ENCODE measurements around the gene PTPRF. TPM values are rescaled to one million over a fixed set of nuclear protein-coding genes. Genes with fewer than 3 reads are reported as not detected.

Gene PTPRF
- total RNA-seq, 2 donors from 2014 or later = 203 to 250 TPM

DNA sequence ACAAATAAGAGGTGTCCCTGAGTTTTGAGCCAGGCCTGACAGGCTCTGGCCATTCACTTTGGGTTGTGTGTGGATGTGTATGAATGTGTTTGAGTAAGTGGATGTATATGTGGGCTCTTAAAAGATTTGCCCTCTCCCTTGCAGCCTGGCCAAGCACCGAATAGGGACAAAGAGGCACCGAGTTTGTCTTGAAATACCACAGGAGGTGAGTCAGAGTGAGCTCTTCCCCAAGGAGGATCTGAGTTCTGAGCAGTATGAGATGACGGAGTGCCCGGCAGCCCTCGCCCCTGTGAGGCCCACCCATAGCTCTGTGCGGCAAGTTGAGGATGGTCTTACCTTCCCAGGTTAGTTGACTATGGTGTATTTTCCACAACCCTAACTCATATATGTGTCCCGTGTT lies 138.3 kb downstream of the PTPRF start:
- no peak overlapping the region for H3K4me3 ChIP-seq (ENCODE audit: low read length)
- Mint-ChIP-seq H3K27ac (peak overlapping the region; percentile 14), H3K27me3 (ENCODE audit: insufficient read depth) (no peaks in the 10 kb centered on the region), H3K4me3 (no peak overlapping the region), H3K36me3 (ENCODE audit: low read depth) (peaks cover 89% of the 10 kb centered on the region), H3K4me1 (no peaks in the 10 kb centered on the region), H3K9me3 (no peaks in the 10 kb centered on the region)
- H3K9me3 ChIP-seq (ENCODE audit: control insufficient read depth, low read length) = no peaks in the 10 kb centered on the region
- TF ChIP-seq, protein P1, sequence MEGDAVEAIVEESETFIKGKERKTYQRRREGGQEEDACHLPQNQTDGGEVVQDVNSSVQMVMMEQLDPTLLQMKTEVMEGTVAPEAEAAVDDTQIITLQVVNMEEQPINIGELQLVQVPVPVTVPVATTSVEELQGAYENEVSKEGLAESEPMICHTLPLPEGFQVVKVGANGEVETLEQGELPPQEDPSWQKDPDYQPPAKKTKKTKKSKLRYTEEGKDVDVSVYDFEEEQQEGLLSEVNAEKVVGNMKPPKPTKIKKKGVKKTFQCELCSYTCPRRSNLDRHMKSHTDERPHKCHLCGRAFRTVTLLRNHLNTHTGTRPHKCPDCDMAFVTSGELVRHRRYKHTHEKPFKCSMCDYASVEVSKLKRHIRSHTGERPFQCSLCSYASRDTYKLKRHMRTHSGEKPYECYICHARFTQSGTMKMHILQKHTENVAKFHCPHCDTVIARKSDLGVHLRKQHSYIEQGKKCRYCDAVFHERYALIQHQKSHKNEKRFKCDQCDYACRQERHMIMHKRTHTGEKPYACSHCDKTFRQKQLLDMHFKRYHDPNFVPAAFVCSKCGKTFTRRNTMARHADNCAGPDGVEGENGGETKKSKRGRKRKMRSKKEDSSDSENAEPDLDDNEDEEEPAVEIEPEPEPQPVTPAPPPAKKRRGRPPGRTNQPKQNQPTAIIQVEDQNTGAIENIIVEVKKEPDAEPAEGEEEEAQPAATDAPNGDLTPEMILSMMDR (conservative IDR thresholded peaks at IDR 0.05) = no peak
- no peaks in the 10 kb centered on the region for H3K4me1 ChIP-seq (ENCODE audit: control insufficient read depth, insufficient read depth, low read length)
- H3K27ac ChIP-seq (ENCODE audit: low read depth, low read length) = no peak overlapping the region
- 85 to 90% methylated on average over 6 to 7 of the region's 7 CpGs for WGBS, 2 experiments (ENCODE audit: insufficient coverage in 1 of 2, insufficient read length in 1 of 2)
- no peaks in the 10 kb centered on the region for H3K27me3 ChIP-seq (ENCODE audit: control insufficient read depth, insufficient read depth, low read length, poor library complexity, severe bottlenecking)
- H3K36me3 ChIP-seq (ENCODE audit: control insufficient read depth, insufficient read depth, low read length) = peaks cover 92% of the 10 kb centered on the region
- no peak for DNase-seq
- no peak overlapping the region for H3K9ac ChIP-seq (ENCODE audit: extremely low read depth, low read length, poor library complexity, severe bottlenecking)

DNA sequence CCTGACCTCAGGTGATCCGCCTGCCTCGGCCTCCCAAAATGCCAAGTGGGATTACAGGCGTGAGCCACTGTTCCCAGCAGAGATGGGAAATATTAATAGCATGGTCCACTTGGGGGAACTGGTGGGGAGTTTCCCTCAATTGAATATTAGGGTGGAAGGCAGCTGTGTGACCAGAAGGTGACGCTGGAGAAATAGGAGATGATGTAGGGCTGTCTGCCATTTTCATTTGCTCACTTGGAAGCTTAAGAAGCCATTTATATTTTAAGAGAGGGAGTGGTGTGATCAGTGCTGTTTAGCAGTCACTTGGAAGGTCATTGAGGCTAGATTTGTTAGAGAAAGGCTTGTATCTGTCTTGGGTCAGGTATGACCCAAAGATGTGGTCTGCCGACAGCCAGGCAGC lies 139.2 kb downstream of the PTPRF start:
- H3K4me1 ChIP-seq (ENCODE audit: control insufficient read depth, insufficient read depth, low read length) = no peaks in the 10 kb centered on the region
- Mint-ChIP-seq H3K4me3 (no peak overlapping the region), H3K27ac (no peak overlapping the region), H3K36me3 (ENCODE audit: low read depth) (peaks cover 87% of the 10 kb centered on the region), H3K27me3 (ENCODE audit: insufficient read depth) (no peaks in the 10 kb centered on the region), H3K4me1 (no peaks in the 10 kb centered on the region), H3K9me3 (no peaks in the 10 kb centered on the region)
- H3K27ac ChIP-seq (ENCODE audit: low read depth, low read length) = no peak overlapping the region
- H3K9ac ChIP-seq (ENCODE audit: extremely low read depth, low read length, poor library complexity, severe bottlenecking) = no peak overlapping the region
- DNase-seq = no peak
- TF ChIP-seq, protein P1 (conservative IDR thresholded peaks at IDR 0.05) = no peak
- H3K36me3 ChIP-seq (ENCODE audit: control insufficient read depth, insufficient read depth, low read length) = peaks cover 90% of the 10 kb centered on the region
- 94 to 100% methylated on average over 3 to 5 of the region's 5 CpGs for WGBS, 2 experiments (ENCODE audit: insufficient coverage in 1 of 2, insufficient read length in 1 of 2)
- H3K4me3 ChIP-seq (ENCODE audit: low read length) = no peak overlapping the region
- H3K27me3 ChIP-seq (ENCODE audit: control insufficient read depth, insufficient read depth, low read length, poor library complexity, severe bottlenecking) = no peaks in the 10 kb centered on the region
- H3K9me3 ChIP-seq (ENCODE audit: control insufficient read depth, low read length) = no peaks in the 10 kb centered on the region

DNA sequence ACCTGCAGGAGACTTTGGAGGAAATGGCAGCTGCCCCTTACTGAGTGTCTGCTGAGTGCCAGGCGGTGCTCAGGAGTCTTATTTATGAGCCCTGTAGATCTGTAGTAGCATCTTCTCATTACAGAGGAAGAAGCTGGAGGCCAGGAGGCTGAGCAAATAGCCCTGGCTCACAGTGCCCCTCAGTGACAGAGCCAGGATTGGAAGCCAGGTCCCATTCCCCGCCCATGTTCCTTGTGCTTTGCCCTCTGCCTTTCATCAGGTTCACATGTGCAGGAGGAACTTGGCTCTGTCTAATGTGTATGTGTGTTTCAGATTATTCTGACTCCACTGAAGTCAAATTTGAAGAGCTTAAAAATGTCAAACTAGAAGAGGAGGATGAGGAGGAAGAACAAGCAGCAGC lies 140.5 kb downstream of the PTPRF start:
- peak overlapping the region; percentile 62 for H3K27ac Mint-ChIP-seq
- H3K36me3 Mint-ChIP-seq (ENCODE audit: low read depth) = peaks cover 86% of the 10 kb centered on the region
- no peaks in the 10 kb centered on the region for H3K9me3 Mint-ChIP-seq
- H3K4me3 Mint-ChIP-seq = no peak overlapping the region
- TF ChIP-seq, protein P1 (conservative IDR thresholded peaks at IDR 0.05) = no peak
- Histone ChIP-seq H3K36me3 (ENCODE audit: control insufficient read depth, insufficient read depth, low read length) (peaks cover 87% of the 10 kb centered on the region), H3K9ac (ENCODE audit: extremely low read depth, low read length, poor library complexity, severe bottlenecking) (no peak overlapping the region), H3K4me1 (ENCODE audit: control insufficient read depth, insufficient read depth, low read length) (no peaks in the 10 kb centered on the region), H3K9me3 (ENCODE audit: control insufficient read depth, low read length) (no peaks in the 10 kb centered on the region), H3K27ac (ENCODE audit: low read depth, low read length) (no peak overlapping the region), H3K27me3 (ENCODE audit: control insufficient read depth, insufficient read depth, low read length, poor library complexity, severe bottlenecking) (no peaks in the 10 kb centered on the region), H3K4me3 (ENCODE audit: low read length) (no peak overlapping the region)
- no peak for DNase-seq
- no peaks in the 10 kb centered on the region for H3K4me1 Mint-ChIP-seq
- H3K27me3 Mint-ChIP-seq (ENCODE audit: insufficient read depth) = no peaks in the 10 kb centered on the region
- 93% methylated on average over 2 of the region's 2 CpGs; no CpG with 5 or more reads in 1 of the 2 experiments for WGBS, 2 experiments (ENCODE audit: insufficient coverage in 1 of 2, insufficient read length in 1 of 2)
